ENCODE results near the gene DYNLT4.
"Not testable (repeated sequence)": the region's sequence is repeated elsewhere in the genome, so short reads cannot be mapped to it uniquely, and the experiment has no call there.

The DYNLT4 gene

DNA sequence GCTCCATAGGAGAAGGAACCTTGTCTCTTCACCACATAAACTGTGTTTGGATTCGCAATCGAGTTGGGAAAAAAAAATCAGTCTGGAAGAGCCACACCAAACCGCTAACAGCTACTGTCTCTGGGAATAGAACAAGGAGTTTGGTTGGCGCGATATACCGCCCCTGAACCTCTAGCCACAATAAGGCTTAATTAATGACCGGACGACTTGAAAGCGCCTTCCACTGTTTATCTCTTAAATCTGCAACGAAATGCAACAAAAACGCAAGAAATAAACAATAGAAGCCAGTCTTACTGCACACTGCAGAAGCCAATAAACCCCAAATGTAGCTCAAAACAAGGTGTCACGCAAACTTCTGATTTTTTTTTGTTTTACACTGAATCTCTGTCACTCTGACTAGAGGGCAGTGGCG is 12.1 kb upstream of the DYNLT4 start:
- Histone ChIP-seq H3K27me3 (ENCODE audit: low read depth, low read length) (no peaks in the 10 kb centered on the region), H3K4me3 (ENCODE audit: low read length) (peak overlapping the region; percentile 97), H2AFZ (ENCODE audit: low read depth, low read length) (0 out of 2 replicates have a peak overlapping the region, but pooled peaks have one; percentile 31), H3K9ac (ENCODE audit: low read length) (peak overlapping the region; percentile 98), H3K9me3 (ENCODE audit: insufficient read depth, low read length) (no peaks in the 10 kb centered on the region), H4K20me1 (ENCODE audit: insufficient read depth, low read length) (no peaks in the 10 kb centered on the region), H3K4me2 (ENCODE audit: low read length) (peak overlapping the region; percentile 100), H3K79me2 (ENCODE audit: low read length) (no peaks in the 10 kb centered on the region), H3K36me3 (replicated peaks; ENCODE audit: low read depth, low read length) (peaks cover 22% of the 10 kb centered on the region), H3K4me1 (ENCODE audit: low read length) (peaks cover 19% of the 10 kb centered on the region), H3K27ac (ENCODE audit: low read length) (peak overlapping the region; percentile 100)
- TF ChIP-seq EZH2phosphoT487 (IDR thresholded peaks at IDR 0.05; ENCODE audit: low read depth): no peak
- TF ChIP-seq, protein P1, sequence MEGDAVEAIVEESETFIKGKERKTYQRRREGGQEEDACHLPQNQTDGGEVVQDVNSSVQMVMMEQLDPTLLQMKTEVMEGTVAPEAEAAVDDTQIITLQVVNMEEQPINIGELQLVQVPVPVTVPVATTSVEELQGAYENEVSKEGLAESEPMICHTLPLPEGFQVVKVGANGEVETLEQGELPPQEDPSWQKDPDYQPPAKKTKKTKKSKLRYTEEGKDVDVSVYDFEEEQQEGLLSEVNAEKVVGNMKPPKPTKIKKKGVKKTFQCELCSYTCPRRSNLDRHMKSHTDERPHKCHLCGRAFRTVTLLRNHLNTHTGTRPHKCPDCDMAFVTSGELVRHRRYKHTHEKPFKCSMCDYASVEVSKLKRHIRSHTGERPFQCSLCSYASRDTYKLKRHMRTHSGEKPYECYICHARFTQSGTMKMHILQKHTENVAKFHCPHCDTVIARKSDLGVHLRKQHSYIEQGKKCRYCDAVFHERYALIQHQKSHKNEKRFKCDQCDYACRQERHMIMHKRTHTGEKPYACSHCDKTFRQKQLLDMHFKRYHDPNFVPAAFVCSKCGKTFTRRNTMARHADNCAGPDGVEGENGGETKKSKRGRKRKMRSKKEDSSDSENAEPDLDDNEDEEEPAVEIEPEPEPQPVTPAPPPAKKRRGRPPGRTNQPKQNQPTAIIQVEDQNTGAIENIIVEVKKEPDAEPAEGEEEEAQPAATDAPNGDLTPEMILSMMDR (IDR thresholded peaks at IDR 0.05; ENCODE audit: low read depth, low read length): no peak; the same call in 1 of the 2 replicates

DNA sequence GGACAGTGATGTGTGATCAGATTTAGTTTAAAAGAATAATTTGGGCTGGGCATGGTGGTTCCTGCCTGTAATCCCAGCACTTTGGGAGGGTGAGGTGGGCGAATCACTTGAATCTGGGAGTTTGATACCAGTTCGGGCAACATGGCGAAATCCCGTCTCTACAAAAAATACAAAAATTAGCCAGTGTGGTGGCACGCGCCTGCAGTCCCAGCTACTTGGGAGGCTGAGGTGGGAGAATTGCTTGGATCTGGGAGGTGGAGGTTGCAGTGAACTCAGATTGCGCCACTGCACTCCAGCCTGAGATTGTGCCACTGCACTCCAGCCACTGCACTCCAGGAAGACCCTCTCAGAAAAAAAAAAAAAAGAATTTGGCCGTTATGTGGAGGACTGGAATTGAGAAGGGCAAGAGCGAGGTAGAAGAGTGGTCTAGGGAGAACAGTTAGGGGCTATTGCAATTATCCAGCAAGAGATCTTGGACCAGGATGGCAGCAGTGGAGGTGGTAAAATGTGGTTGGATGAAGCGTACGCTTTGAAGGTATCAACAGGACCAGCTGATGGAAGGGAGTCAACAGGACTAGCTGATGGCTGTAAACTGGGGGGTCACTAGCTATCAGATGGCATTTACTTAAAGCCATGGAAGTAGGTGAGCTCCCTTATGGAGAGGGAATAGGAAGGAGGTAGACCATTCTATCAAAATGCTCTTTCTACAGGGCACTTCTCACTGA is 10.8 kb upstream of the DYNLT4 start:
- H3K4me3 ChIP-seq (ENCODE audit: low read length): no peak overlapping the region
- H3K4me2 ChIP-seq (ENCODE audit: low read length): no peak overlapping the region

DNA sequence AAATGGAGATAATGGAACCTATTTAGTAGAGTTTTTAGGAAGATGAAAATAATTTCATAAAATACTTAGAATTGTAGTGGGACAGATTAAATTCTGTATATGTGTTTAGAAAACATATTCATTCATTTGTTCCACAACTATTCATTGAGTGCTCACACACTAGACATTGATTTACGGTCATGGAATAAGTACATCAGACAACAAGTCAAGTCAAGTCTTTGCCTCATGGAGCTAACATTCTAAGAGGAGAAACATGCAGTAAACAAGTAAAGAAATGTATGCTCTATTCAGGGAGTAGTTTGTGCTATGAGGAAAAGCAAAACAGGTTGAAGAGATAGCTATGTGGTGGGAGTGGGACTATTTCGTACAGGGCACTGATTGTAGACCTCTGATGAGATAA is 10.2 kb upstream of the DYNLT4 start:
- Histone ChIP-seq H4K20me1 (ENCODE audit: insufficient read depth, low read length) (no peaks in the 10 kb centered on the region), H3K4me1 (ENCODE audit: low read length) (peaks cover 19% of the 10 kb centered on the region), H3K4me3 (ENCODE audit: low read length) (no peak overlapping the region), H3K27me3 (ENCODE audit: low read depth, low read length) (no peaks in the 10 kb centered on the region), H2AFZ (ENCODE audit: low read depth, low read length) (no peak overlapping the region), H3K4me2 (ENCODE audit: low read length) (no peak overlapping the region), H3K36me3 (replicated peaks; ENCODE audit: low read depth, low read length) (peaks cover 31% of the 10 kb centered on the region), H3K27ac (ENCODE audit: low read length) (no peak overlapping the region), H3K79me2 (ENCODE audit: low read length) (no peaks in the 10 kb centered on the region), H3K9me3 (ENCODE audit: insufficient read depth, low read length) (no peaks in the 10 kb centered on the region), H3K9ac (ENCODE audit: low read length) (no peak overlapping the region)
- TF ChIP-seq, protein P1 (IDR thresholded peaks at IDR 0.05; ENCODE audit: low read depth, low read length): no peak
- TF ChIP-seq EZH2phosphoT487 (IDR thresholded peaks at IDR 0.05; ENCODE audit: low read depth): no peak

More for the DNA sequence above, 10.8 kb upstream of the DYNLT4 start:
- Histone ChIP-seq H3K9ac (ENCODE audit: low read length) (no peak overlapping the region), H3K36me3 (replicated peaks; ENCODE audit: low read depth, low read length) (peaks cover 29% of the 10 kb centered on the region), H3K4me1 (ENCODE audit: low read length) (peaks cover 19% of the 10 kb centered on the region), H3K9me3 (ENCODE audit: insufficient read depth, low read length) (no peaks in the 10 kb centered on the region), H3K27ac (ENCODE audit: low read length) (peak overlapping the region; percentile 100; the same call in 1 of the 2 replicates), H3K79me2 (ENCODE audit: low read length) (no peaks in the 10 kb centered on the region), H4K20me1 (ENCODE audit: insufficient read depth, low read length) (no peaks in the 10 kb centered on the region), H2AFZ (ENCODE audit: low read depth, low read length) (no peak overlapping the region), H3K27me3 (ENCODE audit: low read depth, low read length) (no peaks in the 10 kb centered on the region)
- no peak for TF ChIP-seq EZH2phosphoT487 (IDR thresholded peaks at IDR 0.05; ENCODE audit: low read depth)
- TF ChIP-seq, protein P1 (IDR thresholded peaks at IDR 0.05; ENCODE audit: low read depth, low read length): no peak

DNA sequence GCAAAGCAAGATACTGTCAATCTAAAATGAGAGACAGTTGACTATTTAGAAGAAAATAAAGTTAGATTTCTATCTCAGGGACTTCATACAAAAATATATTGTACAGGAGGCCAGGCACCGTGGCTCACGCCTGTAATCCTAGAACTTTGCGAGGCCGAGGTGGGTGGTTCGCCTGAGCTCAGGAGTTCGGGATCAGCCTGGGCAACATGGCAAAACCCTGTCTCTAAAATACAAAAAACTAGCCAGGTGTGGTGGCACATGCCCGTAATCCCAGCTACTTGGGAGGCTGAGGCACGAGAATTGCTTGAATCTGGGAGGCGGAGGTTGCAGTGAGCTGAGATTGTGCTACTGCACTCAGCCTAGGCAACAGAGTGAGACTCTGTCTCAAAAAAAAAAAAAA is 8.8 kb upstream of the DYNLT4 start:
- H3K9ac ChIP-seq (ENCODE audit: low read length); H3K9me3 ChIP-seq (ENCODE audit: insufficient read depth, low read length); H4K20me1 ChIP-seq (ENCODE audit: insufficient read depth, low read length); H3K4me3 ChIP-seq (ENCODE audit: low read length); H3K27me3 ChIP-seq (ENCODE audit: low read depth, low read length); H3K4me2 ChIP-seq (ENCODE audit: low read length); H3K27ac ChIP-seq (ENCODE audit: low read length); H2AFZ ChIP-seq (ENCODE audit: low read depth, low read length): not testable (repeated sequence)
- Histone ChIP-seq H3K79me2 (ENCODE audit: low read length) (peaks cover 13% of the 10 kb centered on the region), H3K36me3 (replicated peaks; ENCODE audit: low read depth, low read length) (peaks cover 34% of the 10 kb centered on the region), H3K4me1 (ENCODE audit: low read length) (peaks cover 31% of the 10 kb centered on the region)
